Measurements from ENCODE around the gene SECISBP2. TPM values are rescaled to one million over a fixed set of nuclear protein-coding genes. Genes with fewer than 3 reads are reported as not detected.

The SECISBP2 gene
- total and polyA plus RNA-seq, 2 donors (not counting 1 experiment from before 2014, with no cell fraction given): 56.6 to 124 TPM

DNA sequence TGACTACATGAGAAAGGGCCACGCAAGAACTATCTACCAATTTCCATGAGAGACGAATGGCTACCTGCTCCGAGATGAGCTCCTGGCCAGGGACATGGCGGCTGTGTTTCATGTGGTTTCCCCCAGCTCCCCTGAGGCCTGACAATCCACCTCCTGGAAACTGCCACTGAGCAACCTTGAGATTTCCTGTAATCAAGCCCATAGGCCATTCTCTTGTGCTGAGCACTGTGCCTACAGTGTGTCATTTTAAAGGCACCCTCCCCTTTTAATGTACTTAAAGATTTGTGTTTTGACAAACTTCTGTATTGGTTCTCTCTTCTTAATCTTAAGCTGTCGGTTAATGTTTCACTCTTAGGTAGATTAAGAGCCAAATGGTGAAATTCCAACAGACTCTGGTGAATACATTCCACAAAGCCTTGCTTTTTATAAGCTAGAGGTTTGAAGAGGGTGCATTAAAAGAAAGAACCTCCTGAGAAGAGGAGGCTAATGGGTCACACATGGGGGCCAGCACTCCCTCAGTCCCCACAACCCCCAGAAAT, 72.3 kb downstream of the SECISBP2 start:
- no peaks in the 10 kb centered on the region for H4K20me1 ChIP-seq (ENCODE audit: control insufficient read depth, insufficient read depth, low read length, poor library complexity, severe bottlenecking)
- Mint-ChIP-seq H3K27ac (no peak overlapping the region), H3K4me1 (peaks cover 9% of the 10 kb centered on the region), H3K9me3 (ENCODE audit: insufficient read depth) (no peaks in the 10 kb centered on the region), H3K4me3 (no peak overlapping the region), H3K27me3 (no peaks in the 10 kb centered on the region)
- H3K4me2 ChIP-seq (replicated peaks; ENCODE audit: low read depth, low read length, poor library complexity, severe bottlenecking): no peak overlapping the region
- WGBS (ENCODE audit: insufficient coverage): 79% methylated on average over 4 of the region's 5 CpGs
- POLR2A ChIA-PET: no interaction called here
- no peak overlapping the region for H3K9ac ChIP-seq (ENCODE audit: low read length)
- CTCF ChIA-PET: interaction anchor here (3.4 kb wide), 1 partner anchor 159 kb away, joined by 18 read pairs; no protein-coding TSS in a partner anchor
- peaks cover 0 to 10% of the 10 kb centered on the region in 2 donors for H3K4me1 ChIP-seq (ENCODE audit: control insufficient read depth in 2 of 2, insufficient read depth in 2 of 2, low read length in 2 of 2)
- no peak for TF ChIP-seq EZH2 (IDR thresholded peaks at IDR 0.05; ENCODE audit: borderline replicate concordance, insufficient read depth, low read depth, low read length, poor library complexity, severe bottlenecking)
- TF ChIP-seq, protein P1, sequence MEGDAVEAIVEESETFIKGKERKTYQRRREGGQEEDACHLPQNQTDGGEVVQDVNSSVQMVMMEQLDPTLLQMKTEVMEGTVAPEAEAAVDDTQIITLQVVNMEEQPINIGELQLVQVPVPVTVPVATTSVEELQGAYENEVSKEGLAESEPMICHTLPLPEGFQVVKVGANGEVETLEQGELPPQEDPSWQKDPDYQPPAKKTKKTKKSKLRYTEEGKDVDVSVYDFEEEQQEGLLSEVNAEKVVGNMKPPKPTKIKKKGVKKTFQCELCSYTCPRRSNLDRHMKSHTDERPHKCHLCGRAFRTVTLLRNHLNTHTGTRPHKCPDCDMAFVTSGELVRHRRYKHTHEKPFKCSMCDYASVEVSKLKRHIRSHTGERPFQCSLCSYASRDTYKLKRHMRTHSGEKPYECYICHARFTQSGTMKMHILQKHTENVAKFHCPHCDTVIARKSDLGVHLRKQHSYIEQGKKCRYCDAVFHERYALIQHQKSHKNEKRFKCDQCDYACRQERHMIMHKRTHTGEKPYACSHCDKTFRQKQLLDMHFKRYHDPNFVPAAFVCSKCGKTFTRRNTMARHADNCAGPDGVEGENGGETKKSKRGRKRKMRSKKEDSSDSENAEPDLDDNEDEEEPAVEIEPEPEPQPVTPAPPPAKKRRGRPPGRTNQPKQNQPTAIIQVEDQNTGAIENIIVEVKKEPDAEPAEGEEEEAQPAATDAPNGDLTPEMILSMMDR (IDR thresholded peaks at IDR 0.05): no peak
- H3K9me3 ChIP-seq (ENCODE audit: control extremely low read depth in 1 of 3, control insufficient read depth in 2 of 3, insufficient read depth in 1 of 3, low read length in 2 of 3): no peaks in the 10 kb centered on the region
- ATAC-seq (ENCODE audit: low read depth) (no peak), DNase-seq (no peak)
- peaks cover 6 to 96% of the 10 kb centered on the region in 2 experiments for H3K36me3 ChIP-seq (replicated peaks in 1 of 2; ENCODE audit: control extremely low read depth in 1 of 2, control insufficient read depth in 1 of 2, extremely low read depth in 1 of 2, insufficient read depth in 2 of 2, low read length in 1 of 2)
- intact Hi-C loops (cut with micrococcal nuclease): no loop called here
- no peak overlapping the region for H3K27ac ChIP-seq (ENCODE audit: low read length in 2 of 2)
- no peak overlapping the region for H3K4me3 ChIP-seq (ENCODE audit: control extremely low read depth in 1 of 5, extremely low read depth in 1 of 5, insufficient read depth in 1 of 5, low read depth in 2 of 5, low read length in 4 of 5)
- no peak overlapping the region for H2AFZ ChIP-seq (ENCODE audit: insufficient read depth, low read depth, low read length, poor library complexity, severe bottlenecking)
- no peaks in the 10 kb centered on the region for H3K27me3 ChIP-seq (replicated peaks in 1 of 4; ENCODE audit: control extremely low read depth in 1 of 4, control insufficient read depth in 3 of 4, insufficient read depth in 4 of 4, low read length in 3 of 4)
- H3K79me2 ChIP-seq (ENCODE audit: control insufficient read depth, insufficient read depth, low read length): peaks cover 28% of the 10 kb centered on the region

DNA sequence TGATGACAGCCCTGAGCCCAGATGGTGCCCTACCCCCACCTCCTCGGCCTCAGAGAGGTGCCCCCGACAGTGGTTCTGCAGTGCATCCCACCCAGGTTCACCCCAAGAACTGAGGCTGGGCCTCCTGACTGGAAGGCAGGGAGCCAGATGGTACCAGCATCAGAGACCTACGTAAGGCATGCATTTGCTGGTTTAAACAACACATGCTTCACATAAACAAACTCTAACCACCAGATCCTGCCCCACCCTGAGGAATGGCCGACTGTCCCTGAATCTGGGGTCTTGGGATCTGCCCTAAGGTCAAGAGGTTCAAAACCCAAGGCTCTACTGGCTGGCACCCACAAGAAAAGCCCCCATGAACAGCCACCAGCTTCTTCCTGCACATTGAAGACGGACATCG, 73.3 kb downstream of the SECISBP2 start:
- 96% methylated on average over 6 of the region's 6 CpGs for WGBS (ENCODE audit: insufficient coverage)
- Histone ChIP-seq H3K9me3 (ENCODE audit: control extremely low read depth in 1 of 3, control insufficient read depth in 2 of 3, insufficient read depth in 1 of 3, low read length in 2 of 3) (no peaks in the 10 kb centered on the region), H3K4me1 (ENCODE audit: control insufficient read depth in 2 of 2, insufficient read depth in 2 of 2, low read length in 2 of 2) (peaks cover 0 to 10% of the 10 kb centered on the region in 2 donors), H3K36me3 (replicated peaks in 1 of 2; ENCODE audit: control extremely low read depth in 1 of 2, control insufficient read depth in 1 of 2, extremely low read depth in 1 of 2, insufficient read depth in 2 of 2, low read length in 1 of 2) (peaks cover 6 to 98% of the 10 kb centered on the region in 2 experiments), H3K4me2 (replicated peaks; ENCODE audit: low read depth, low read length, poor library complexity, severe bottlenecking) (no peak overlapping the region), H3K9ac (ENCODE audit: low read length) (no peak overlapping the region), H4K20me1 (ENCODE audit: control insufficient read depth, insufficient read depth, low read length, poor library complexity, severe bottlenecking) (no peaks in the 10 kb centered on the region), H3K4me3 (ENCODE audit: control extremely low read depth in 1 of 5, extremely low read depth in 1 of 5, insufficient read depth in 1 of 5, low read depth in 2 of 5, low read length in 4 of 5) (no peak overlapping the region), H3K27me3 (replicated peaks in 1 of 4; ENCODE audit: control extremely low read depth in 1 of 4, control insufficient read depth in 3 of 4, insufficient read depth in 4 of 4, low read length in 3 of 4) (no peaks in the 10 kb centered on the region), H2AFZ (ENCODE audit: insufficient read depth, low read depth, low read length, poor library complexity, severe bottlenecking) (no peak overlapping the region), H3K79me2 (ENCODE audit: control insufficient read depth, insufficient read depth, low read length) (peaks cover 37% of the 10 kb centered on the region), H3K27ac (ENCODE audit: low read length in 2 of 2) (no peak overlapping the region)
- H3K4me3 Mint-ChIP-seq: no peak overlapping the region
- intact Hi-C loops (cut with micrococcal nuclease): no loop called here
- ChIA-PET POLR2A (no interaction called here), CTCF (interaction anchor here (3.4 kb wide), 1 partner anchor 158 kb away, joined by 18 read pairs; no protein-coding TSS in a partner anchor)
- H3K27ac Mint-ChIP-seq: no peak overlapping the region
- no peaks in the 10 kb centered on the region for H3K27me3 Mint-ChIP-seq
- TF ChIP-seq, protein P1 (IDR thresholded peaks at IDR 0.05): no peak
- TF ChIP-seq EZH2 (IDR thresholded peaks at IDR 0.05; ENCODE audit: borderline replicate concordance, insufficient read depth, low read depth, low read length, poor library complexity, severe bottlenecking): no peak
- peaks cover 9% of the 10 kb centered on the region for H3K4me1 Mint-ChIP-seq
- no peaks in the 10 kb centered on the region for H3K9me3 Mint-ChIP-seq (ENCODE audit: insufficient read depth)
- ATAC-seq (ENCODE audit: low read depth) (no peak), DNase-seq (no peak)
